Spleen (tissue), 11 donors: Measurements from ENCODE around the gene DOCK1. TPM values are rescaled to one million over a fixed set of nuclear protein-coding genes. Genes with fewer than 3 reads are reported as not detected.

Source experiments
- DNase-seq: peaks from one replicate; pipeline ENCODE4 v3.0.0-alpha.2; 2020
- H3K27ac ChIP-seq, 8 donors: fragments of 200-600 bp; sonication (generic) in 7 of 8; 1 replicate in 4 of 8; 2 replicates in 4 of 8; pipeline versions ENCODE4 v1.5.0 to v1.8.0; 2016 to 2021; ENCODE audit warnings: inconsistent platforms in 4 of 8, mild to moderate bottlenecking in 4 of 8, moderate library complexity in 1 of 8
- H3K27me3 ChIP-seq, 7 donors: fragments of 200-600 bp; sonication (generic) in 6 of 7; replicated peaks in 1 of 7; 1 replicate in 4 of 7; 2 replicates in 3 of 7; pipeline versions ENCODE4 v1.5.0 to v1.8.0; 2016 to 2021; ENCODE audit warnings: inconsistent platforms in 3 of 7, mild to moderate bottlenecking in 1 of 7
- H3K36me3 ChIP-seq, 6 donors: fragments of 200-600 bp; sonication (generic) in 5 of 6; 1 replicate in 4 of 6; 2 replicates in 2 of 6; pipeline versions ENCODE4 v1.5.0 to v1.8.0; 2016 to 2021; ENCODE audit warnings: inconsistent platforms in 2 of 6
- H3K4me1 ChIP-seq, 6 donors: fragments of 200-600 bp; sonication (generic) in 5 of 6; 1 replicate in 3 of 6; 2 replicates in 3 of 6; pipeline versions ENCODE4 v1.5.0 to v1.8.0; 2016 to 2021; ENCODE audit warnings: inconsistent platforms in 3 of 6
- H3K4me3 ChIP-seq, 8 donors: fragments of 200-600 bp; sonication (generic) in 7 of 8; 1 replicate in 4 of 8; 2 replicates in 4 of 8; pipeline versions ENCODE4 v1.5.0 to v1.8.0; 2016 to 2021; ENCODE audit warnings: inconsistent platforms in 4 of 8, mild to moderate bottlenecking in 4 of 8, moderate library complexity in 2 of 8
- H3K9me3 ChIP-seq, 8 donors: fragments of 200-600 bp; sonication (generic) in 7 of 8; 1 replicate in 4 of 8; 2 replicates in 4 of 8; pipeline versions ENCODE4 v1.5.0 to v1.8.0; 2016 to 2021; ENCODE audit warnings: inconsistent platforms in 4 of 8
- POLR2A ChIP-seq, 3 donors: fragments of 450-650 bp; IDR thresholded peaks; one replicate each; pipeline ENCODE4 v1.5.1; 2017; ENCODE audit warnings: antibody characterized with exemption in 3 of 3, mild to moderate bottlenecking in 1 of 3
- POLR2AphosphoS5 ChIP-seq, 3 donors: sonication (generic); formaldehyde crosslinking; IDR thresholded peaks; one replicate each; pipeline ENCODE4 v1.5.1; 2017; ENCODE audit warnings: antibody characterized with exemption in 3 of 3
- WGBS, 5 donors: extraction: QIAGEN DNeasy Blood & Tissue Kit in 3 of 5; methylation state at CpG; one replicate each; pipeline versions ENCODE4 v1.1.5 to v1.1.7; 2013 to 2018; 5-methylcytosine and 5-hydroxymethylcytosine counted together
- intact Hi-C: fragments of 100-400 bp; cut with DNase I; formaldehyde crosslinking; loops from one replicate; pipeline ENCODE4 v1.15.0; 2023; ENCODE audit warnings: low total_unique reads
- polyA plus RNA-seq, 3 donors: library from polyadenylated mRNA; stranded (reverse); fragments of 200-250 nt; gene quantifications; one replicate each; pipeline ENCODE4 v1.2.1, GENCODE V29; 2013
- total RNA-seq, 7 donors: library from RNA; depleted of rRNA in 3 of 7; stranded (reverse); fragments of >200 nt in 3 of 7; fragmentation: NEBNext Ultra II Directional in 4 of 7; extraction: Animal tissue kit (Norgen Biotek cat#: 25700) in 4 of 7; gene quantifications; one replicate each; pipeline versions ENCODE4 v1.1.0 to v1.2.1, GENCODE V29; 2016 to 2021
- TF ChIP-seq, protein P1 (sequence below), 11 experiments: fragments of 200-600 bp in 7 of 11; fragments of 450-650 bp in 4 of 11; sonication (generic) in 4 of 11; IDR thresholded peaks in 8 of 11; conservative IDR thresholded peaks in 3 of 11; 1 replicate in 7 of 11; 2 replicates in 4 of 11; pipeline versions ENCODE4 v1.4.0 to v1.8.0; 2016 to 2021; ENCODE audit warnings: antibody characterized with exemption in 11 of 11, inconsistent platforms in 4 of 11, mild to moderate bottlenecking in 1 of 11
- donor health status: healthy with polysubstance abuse.
- donor health status: DM: no; HTN: no; CAD: no; lungs with moderate emphysema.
- donor health status: DM: no; HTN: no; CAD: no.
- donor health status: Bipolar disorder and iron deficiency.
- donor health status: healthy.
- donor health status: DM: no; HTN: no; CAD: no.
- donor health status: DM: yes; HTN: yes; CAD: no.

DOCK1 gene
- total and polyA plus RNA-seq, 10 donors: 2.2 to 40.5 (median 25.1) TPM

DNA sequence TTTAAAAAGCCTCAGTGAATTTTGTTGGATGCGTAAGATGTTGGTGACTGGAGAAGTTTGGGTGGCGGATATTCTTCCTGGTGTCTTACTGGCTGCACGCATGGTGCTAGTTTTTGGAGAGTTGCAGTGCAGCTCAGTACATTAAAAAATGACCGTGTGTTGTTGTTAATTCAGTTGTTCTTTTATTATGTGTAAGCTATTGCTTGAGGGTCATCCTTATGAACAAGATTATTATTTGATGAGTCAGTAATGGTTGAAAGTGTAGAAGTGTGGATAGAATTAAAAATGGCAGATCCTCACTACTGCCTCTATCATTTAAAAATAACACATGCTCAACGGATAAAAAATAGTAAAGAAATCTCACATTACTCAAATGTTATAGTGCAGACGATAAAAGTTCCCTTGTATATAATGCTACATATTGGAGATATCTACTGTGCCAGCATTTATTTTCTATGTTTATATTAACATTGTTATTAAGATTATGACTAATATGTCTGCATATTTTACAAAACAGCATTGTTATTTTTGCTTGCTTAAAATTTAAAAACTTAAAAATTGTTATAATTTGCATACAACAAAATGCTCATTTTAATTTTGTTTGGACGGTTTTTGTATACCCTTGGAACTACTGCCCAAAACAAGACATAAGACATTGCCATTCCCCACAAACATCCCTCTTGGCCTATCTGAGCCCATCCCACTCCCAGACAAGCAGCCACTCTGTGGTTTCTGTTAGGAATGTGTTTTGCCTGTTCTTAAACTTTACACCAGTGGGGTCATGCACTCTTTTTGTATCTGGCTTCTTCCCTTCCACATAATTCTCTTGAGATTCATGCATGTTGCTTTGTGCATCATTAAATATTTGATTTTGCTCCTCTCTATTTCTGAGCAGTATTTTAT, 142.0 kb downstream of the DOCK1 start:
- Histone ChIP-seq H3K4me1 (no peaks in the 10 kb centered on the region), H3K27me3 (no peaks in the 10 kb centered on the region), H3K4me3 (no peak overlapping the region), H3K36me3 (peaks cover 0 to 37% (median 0%) of the 10 kb centered on the region in 6 donors), H3K9me3 (no peaks in the 10 kb centered on the region), H3K27ac (no peak overlapping the region)
- WGBS, 5 donors: 91 to 94% (median 92%) methylated on average over 7 of the region's 7 CpGs
- DNase-seq: no peak
- no peak for TF ChIP-seq POLR2A (IDR thresholded peaks at IDR 0.05)
- TF ChIP-seq, protein P1, sequence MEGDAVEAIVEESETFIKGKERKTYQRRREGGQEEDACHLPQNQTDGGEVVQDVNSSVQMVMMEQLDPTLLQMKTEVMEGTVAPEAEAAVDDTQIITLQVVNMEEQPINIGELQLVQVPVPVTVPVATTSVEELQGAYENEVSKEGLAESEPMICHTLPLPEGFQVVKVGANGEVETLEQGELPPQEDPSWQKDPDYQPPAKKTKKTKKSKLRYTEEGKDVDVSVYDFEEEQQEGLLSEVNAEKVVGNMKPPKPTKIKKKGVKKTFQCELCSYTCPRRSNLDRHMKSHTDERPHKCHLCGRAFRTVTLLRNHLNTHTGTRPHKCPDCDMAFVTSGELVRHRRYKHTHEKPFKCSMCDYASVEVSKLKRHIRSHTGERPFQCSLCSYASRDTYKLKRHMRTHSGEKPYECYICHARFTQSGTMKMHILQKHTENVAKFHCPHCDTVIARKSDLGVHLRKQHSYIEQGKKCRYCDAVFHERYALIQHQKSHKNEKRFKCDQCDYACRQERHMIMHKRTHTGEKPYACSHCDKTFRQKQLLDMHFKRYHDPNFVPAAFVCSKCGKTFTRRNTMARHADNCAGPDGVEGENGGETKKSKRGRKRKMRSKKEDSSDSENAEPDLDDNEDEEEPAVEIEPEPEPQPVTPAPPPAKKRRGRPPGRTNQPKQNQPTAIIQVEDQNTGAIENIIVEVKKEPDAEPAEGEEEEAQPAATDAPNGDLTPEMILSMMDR (IDR thresholded peaks at IDR 0.05 in 8 of 11, conservative IDR thresholded peaks at IDR 0.05 in 3 of 11): no peak
- TF ChIP-seq POLR2AphosphoS5 (IDR thresholded peaks at IDR 0.05): no peak
- intact Hi-C loops: no loop called here

DNA sequence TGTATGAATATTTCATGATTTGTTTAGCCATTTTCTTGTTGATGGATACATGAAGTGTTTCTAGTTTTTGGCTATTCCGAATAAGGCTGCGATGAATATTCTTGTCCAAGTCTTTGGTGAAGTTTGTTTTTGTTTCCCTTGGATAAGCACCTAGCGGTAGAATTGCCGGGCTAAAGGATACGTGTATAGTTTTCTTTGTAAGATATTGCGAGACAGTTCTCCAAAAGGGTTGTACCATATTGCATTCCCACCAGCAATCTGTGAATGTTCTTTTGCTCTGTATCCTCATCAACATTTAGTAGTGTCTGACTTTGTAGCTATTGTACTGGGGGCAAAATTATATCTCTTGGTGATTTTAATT, 142.6 kb downstream of the DOCK1 start:
- Histone ChIP-seq H3K27me3 (no peaks in the 10 kb centered on the region), H3K4me3 (no peak overlapping the region), H3K9me3 (no peaks in the 10 kb centered on the region), H3K4me1 (no peaks in the 10 kb centered on the region), H3K27ac (no peak overlapping the region), H3K36me3 (peaks cover 0 to 34% (median 1%) of the 10 kb centered on the region in 6 donors)
- intact Hi-C loops: no loop called here
- no peak for DNase-seq
- WGBS, 5 donors: 95 to 99% (median 97%) methylated on average over 6 of the region's 6 CpGs
- TF ChIP-seq POLR2AphosphoS5 (IDR thresholded peaks at IDR 0.05) (no peak), POLR2A (IDR thresholded peaks at IDR 0.05) (no peak)
- TF ChIP-seq, protein P1 (IDR thresholded peaks at IDR 0.05 in 8 of 11, conservative IDR thresholded peaks at IDR 0.05 in 3 of 11): no peak

DNA sequence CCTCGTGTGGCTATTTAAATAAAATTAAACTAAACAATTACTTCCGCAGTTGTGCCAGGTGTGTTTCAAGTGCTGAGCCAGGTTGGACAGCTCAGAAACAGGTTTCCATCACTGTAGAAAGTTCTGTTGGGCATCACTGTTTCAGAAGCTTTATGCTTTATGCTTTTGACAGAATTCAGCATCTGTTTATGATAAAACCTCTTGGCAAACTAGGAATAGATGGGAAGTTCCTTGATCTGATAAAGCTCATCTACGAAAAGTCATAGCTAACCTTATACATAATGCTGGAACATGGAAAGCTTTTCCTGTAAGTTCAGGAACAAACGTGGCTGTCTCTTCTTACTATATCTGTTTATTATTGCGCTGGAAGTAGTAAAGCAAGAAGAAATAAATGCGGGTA, 143.4 kb downstream of the DOCK1 start:
- Histone ChIP-seq H3K27ac (no peak overlapping the region), H3K4me1 (no peaks in the 10 kb centered on the region), H3K27me3 (no peaks in the 10 kb centered on the region), H3K9me3 (no peaks in the 10 kb centered on the region), H3K36me3 (peaks cover 0 to 34% (median 2%) of the 10 kb centered on the region in 6 donors), H3K4me3 (no peak overlapping the region)
- DNase-seq: no peak
- TF ChIP-seq POLR2AphosphoS5 (IDR thresholded peaks at IDR 0.05) (no peak), POLR2A (IDR thresholded peaks at IDR 0.05) (no peak)
- TF ChIP-seq, protein P1 (IDR thresholded peaks at IDR 0.05 in 8 of 11, conservative IDR thresholded peaks at IDR 0.05 in 3 of 11): no peak
- intact Hi-C loops: no loop called here
- WGBS, 5 donors: 89 to 94% (median 91%) methylated on average over 6 of the region's 6 CpGs

DNA sequence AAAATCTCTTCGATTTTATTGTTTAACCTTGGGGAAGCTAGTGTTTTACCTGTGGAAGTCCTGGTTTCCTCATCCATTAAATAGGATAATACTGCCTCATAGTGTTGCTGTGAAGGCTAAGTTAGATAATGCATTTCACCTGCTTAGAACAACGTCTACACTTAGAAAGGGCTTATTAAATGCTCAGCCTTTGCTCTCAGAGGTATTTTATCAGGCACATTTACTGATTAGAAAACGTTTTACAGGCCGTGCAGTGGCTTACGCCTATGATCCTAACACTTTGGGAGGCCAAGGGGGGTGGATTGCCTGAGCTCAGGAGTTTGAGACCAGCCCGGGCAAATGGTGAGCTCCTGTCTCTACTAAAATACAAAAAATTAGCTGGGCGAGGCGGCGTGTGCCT, 146.8 kb downstream of the DOCK1 start:
- Histone ChIP-seq H3K27me3 (no peaks in the 10 kb centered on the region), H3K36me3 (peaks cover 0 to 31% (median 2%) of the 10 kb centered on the region in 6 donors), H3K4me3 (no peak overlapping the region), H3K27ac (no peak overlapping the region), H3K9me3 (peaks cover 0 to 5% (median under 1%) of the 10 kb centered on the region in 8 donors), H3K4me1 (no peaks in the 10 kb centered on the region)
- 81 to 93% (median 84%) methylated on average over 9 of the region's 9 CpGs for WGBS, 5 donors
- DNase-seq: no peak
- no peak for TF ChIP-seq POLR2AphosphoS5 (IDR thresholded peaks at IDR 0.05)
- TF ChIP-seq POLR2A (IDR thresholded peaks at IDR 0.05): no peak
- TF ChIP-seq, protein P1 (IDR thresholded peaks at IDR 0.05 in 8 of 11, conservative IDR thresholded peaks at IDR 0.05 in 3 of 11): no peak
- intact Hi-C loops: no loop called here
